Ovary (tissue), 3 donors: ENCODE data around the gene GPR37.

Experiments used
- CTCF ChIP-seq, 3 donors: fragments of 450-650 bp in 2 of 3; fragments of 200-600 bp in 1 of 3; IDR thresholded peaks; one replicate each; pipeline versions ENCODE4 v1.5.1 to v1.8.0; 2016 to 2022; ENCODE audit warnings: antibody characterized with exemption in 3 of 3, mild to moderate bottlenecking in 1 of 3
- EP300 ChIP-seq: sonication (generic); formaldehyde crosslinking; IDR thresholded peaks from one replicate; pipeline ENCODE4 v1.6.1; 2017; ENCODE audit warnings: antibody characterized with exemption
- POLR2A ChIP-seq: fragments of 450-650 bp; IDR thresholded peaks from one replicate; pipeline ENCODE4 v1.6.1; 2017; ENCODE audit warnings: antibody characterized with exemption, mild to moderate bottlenecking, moderate library complexity
- donor health status: DM: no; HTN: no; CAD: no.

GRCh38 chr7:124779194-124779593, 13.6 kb upstream of the GPR37 start:
- no peak for TF ChIP-seq CTCF (IDR thresholded peaks at IDR 0.05)
- no peak for TF ChIP-seq POLR2A
- no peak for TF ChIP-seq EP300
